NT2/D1 (cell line): ENCODE measurements around the gene GNB3.

Experiments used
- YY1 ChIP-seq: IDR thresholded peaks from 2 replicates; pipeline ENCODE4 v1.6.1; 2011; ENCODE audit not compliant: insufficient read length, insufficient read depth
- ZNF274 ChIP-seq: IDR thresholded peaks from 2 replicates; pipeline ENCODE4 v1.6.1; 2011; ENCODE audit warnings: mild to moderate bottlenecking, low read depth, low read length

DNA sequence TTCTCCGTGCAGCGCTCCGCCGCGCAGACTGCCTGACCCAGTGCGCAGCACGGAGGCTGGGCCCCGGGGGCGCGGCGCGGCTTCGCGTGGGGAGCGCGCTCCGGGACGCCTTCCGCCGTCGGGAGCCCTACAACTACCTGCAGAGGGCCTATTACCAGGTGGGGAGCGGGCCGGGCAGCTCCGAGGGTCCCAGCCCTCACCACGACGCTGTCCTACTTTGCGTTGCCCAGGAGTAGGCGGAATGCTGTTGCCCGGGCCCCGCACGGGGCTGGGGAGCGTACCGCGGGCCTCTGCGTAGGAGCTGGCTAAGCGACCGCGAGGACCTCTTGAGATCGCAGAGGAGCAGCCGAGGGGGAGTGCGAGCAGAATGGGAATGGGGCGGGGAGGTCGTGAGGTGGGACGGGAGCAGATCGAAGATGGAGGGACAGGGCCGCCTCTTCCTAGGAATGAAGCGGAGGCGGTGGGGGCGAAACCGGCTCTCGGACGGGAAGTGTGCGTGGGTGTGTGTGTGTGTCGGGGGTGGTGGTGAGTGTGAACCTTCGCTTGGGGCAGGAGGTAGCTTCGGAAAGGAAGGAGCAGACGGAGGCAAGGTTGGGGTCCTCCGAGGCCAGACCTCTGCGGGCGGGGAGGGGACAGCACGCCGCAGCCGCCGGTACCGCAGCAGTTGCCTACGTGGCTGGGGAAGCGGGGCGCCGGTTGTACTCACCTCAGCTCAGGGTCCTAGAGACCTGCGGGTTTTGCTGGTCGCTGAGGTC, 11.8 kb upstream of the GNB3 start:
- TF ChIP-seq ZNF274 (no peak), YY1 (no peak)
